SHP77 treated with DMSO at 0.1 percent for 48 hours (cell line): Measurements from ENCODE around the gene COLEC11.
A peak's percentile ranks its signal among the peaks of the same experiment; 100 is the strongest.

Experiments
- DNase-seq: peaks from one replicate; lab custom pipeline; 2025; lab: John Stamatoyannopoulos, UW

The COLEC11 gene

GRCh38 chr2:3675687-3676086 is 80.8 kb downstream of the COLEC11 start:
- no peak for DNase-seq

- DNase-seq: no peak
These were observed 82.5 kb downstream of the COLEC11 start for GRCh38 chr2:3677436-3677835.

GRCh38 chr2:3678212-3678611 is 83.3 kb downstream of the COLEC11 start:
- DNase-seq: no peak

- DNase-seq: no peak
These were observed 84.3 kb downstream of the COLEC11 start for GRCh38 chr2:3679180-3679579.

GRCh38 chr2:3679616-3680393 is 84.9 kb downstream of the COLEC11 start:
- no peak for DNase-seq

GRCh38 chr2:3680548-3681345 is 85.8 kb downstream of the COLEC11 start:
- DNase-seq: no peak

- no peak for DNase-seq
These were observed 86.7 kb downstream of the COLEC11 start for GRCh38 chr2:3681625-3682024.

GRCh38 chr2:3682811-3683210 is 87.9 kb downstream of the COLEC11 start:
- no peak for DNase-seq

- no peak for DNase-seq
These were observed 89.0 kb downstream of the COLEC11 start for GRCh38 chr2:3683748-3684454.

GRCh38 chr2:3689998-3690748 is 95.3 kb downstream of the COLEC11 start:
- no peak for DNase-seq

- DNase-seq: peak; percentile 42
These were observed 97.5 kb downstream of the COLEC11 start for GRCh38 chr2:3692375-3692774.
